Stimulated activated CD4-positive, alpha-beta T cell treated with anti-CD3 and anti-CD28 coated beads, TNF-alpha, amount 100 ng/mL, for 24 hours (primary cell): ENCODE measurements around the gene GABPB2.

Experiments used
- DNase-seq, 3 experiments: peaks; one replicate each; pipeline ENCODE4 v3.0.0-alpha.2; 2020; ENCODE audit warnings: low read depth in 3 of 3

The GABPB2 gene

DNA sequence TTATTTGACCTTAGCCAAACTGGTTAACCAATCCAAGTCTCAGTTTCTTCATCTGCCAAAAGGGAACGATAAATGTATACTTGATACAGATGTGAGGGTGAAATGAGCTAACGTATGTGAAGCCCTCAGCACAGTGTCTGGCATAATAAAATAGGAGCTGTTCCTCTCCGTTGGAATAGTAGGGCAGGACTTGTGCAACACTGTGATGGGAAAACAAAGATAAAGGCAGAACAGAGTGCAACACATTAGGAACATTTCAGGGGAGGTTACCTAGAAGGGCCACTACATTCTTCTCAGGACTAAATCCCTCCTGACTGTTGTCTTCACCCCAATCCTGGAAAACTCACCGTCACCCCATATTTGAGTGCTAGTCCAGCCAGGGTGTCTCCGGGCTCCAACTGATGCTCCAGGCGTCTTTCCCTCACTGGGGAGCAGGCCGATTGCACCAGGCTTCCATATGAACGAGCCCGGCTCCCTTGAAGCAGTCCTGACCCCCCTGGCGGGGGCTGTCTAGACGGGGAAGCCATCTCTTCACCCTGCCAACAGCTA, 94.2 kb downstream of the GABPB2 start:
- no peak for DNase-seq

DNA sequence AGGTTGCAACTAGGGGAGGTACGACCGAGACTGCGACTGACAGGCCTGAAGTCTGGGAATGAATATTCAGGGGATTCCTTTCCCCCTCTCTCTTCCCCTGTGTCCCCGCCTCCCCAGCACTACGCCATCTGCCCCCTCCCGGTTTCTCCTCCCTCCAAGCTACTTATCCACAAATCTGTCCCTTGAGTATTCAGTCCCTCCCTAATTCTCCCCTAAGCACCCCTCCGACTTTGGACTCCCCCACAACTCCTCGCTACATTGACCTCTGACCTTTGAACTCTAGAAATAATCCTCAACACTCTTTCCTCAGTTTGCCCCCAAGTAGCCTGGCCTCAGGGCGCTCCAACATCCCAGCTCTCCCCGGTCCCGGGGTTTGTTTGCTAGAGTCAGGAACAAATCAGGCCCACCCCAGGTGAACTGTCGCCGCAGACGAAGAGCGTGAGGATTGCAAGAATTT, 94.7 kb downstream of the GABPB2 start:
- DNase-seq: no peak

DNA sequence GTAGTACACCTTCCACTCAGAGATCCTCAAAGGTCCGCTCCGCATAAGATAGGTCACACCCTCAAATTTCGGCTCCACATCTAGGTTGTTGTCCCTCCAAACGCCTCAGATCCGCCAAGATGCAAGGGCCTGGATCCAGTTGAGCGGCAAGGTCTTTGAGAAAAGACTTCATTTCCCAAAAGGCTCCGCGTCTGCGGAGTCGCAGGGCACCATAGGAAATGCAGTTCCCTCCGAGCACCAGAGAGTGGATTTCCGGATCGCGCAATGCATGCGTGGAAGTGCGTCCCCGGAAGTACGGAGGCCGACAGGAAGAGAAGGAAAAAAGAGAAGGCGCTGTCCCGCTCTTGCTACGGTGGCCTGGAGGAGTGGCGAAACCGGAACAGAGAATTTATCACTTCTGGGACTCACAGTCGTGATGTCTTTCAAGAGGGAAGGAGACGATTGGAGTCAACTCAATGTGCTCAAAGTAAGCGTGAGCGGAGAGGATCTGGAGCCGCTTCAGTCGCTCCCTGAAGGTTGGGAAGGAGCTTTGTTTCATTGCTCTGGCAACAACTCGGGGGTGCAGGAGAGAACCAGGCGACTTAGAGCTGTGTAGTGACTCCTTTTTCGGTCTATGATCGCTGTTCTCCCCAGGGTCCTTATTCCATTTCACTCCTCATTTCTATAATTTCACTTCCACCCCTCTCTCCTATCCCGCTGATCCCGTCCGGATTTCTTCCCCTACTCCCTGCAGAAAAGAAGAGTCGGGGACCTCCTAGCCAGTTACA, 95.4 kb downstream of the GABPB2 start, which contains the start of the genes LYSMD1 and SCNM1:
Gene LYSMD1, minus strand, starts transcription at position 165 of the 767 bp plus-strand sequence. CDS start 644 bp downstream, outside the sequence.
Gene SCNM1, plus strand, starts transcription at position 407 of the 767 bp plus-strand sequence. Its CDS starts 9 bp downstream, at position 416.
- peak; percentile 94 to 96 (median 95) for DNase-seq

DNA sequence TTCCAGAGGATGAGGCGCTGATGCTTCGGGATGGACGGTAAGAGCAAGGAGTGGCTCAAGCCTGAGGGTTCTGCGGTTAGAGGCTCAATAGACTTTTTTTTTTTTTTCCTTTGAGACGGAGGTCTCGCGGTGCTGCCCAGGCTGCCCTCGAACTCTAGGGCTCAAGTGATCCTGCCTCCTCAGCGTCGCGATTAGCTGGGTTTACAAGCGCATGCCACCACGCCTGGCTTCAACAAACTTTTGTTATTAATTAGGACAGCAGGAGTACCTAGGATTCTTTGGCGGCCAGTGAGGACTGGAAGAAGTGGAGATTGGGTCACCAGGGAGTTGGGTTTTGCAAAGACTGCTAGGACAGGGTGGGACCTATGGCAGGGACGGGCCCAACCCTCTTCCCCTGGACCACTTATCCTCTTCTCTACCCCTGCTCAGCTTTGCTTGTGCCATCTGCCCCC, 96.0 kb downstream of the GABPB2 start:
- DNase-seq: no peak

DNA sequence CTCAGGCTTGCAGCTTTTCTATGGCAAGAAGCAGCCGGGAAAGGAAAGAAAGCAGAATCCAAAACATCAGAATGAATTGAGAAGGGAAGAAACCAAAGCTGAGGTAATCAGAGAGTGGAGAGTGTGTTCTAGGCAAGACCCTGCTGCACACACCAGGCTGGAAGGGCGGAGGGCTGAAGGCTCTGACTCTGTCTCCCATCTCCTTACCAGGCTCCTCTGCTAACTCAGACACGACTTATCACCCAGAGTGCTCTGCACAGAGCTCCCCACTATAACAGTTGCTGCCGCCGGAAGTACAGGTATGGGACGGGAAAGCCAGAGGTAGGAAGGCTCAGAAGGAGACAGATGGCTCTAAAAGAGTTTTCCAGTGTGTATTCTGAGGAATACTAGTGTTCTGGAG, 96.6 kb downstream of the GABPB2 start:
- DNase-seq: no peak

DNA sequence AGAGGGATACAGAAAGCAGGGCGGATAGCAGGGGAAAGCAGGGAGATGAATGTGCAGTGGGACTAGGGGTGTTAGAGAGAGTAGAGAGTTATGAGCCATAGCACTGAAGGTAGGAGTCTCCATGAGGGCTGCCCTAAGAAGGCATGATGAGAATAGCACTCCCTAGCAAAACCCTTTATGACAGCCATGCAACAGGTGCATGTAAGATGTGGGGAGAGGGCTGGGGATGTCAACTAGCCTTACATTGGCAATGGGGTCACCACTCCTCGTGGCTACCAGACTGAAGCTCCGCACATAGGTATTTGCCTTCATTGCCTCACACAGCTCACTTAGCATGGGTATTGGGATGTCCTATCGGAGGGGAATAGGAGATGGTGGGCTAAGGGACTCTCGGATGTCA, 100.6 kb downstream of the GABPB2 start:
- DNase-seq: no peak
